ENCODE measurements around the gene TTC32.
"Not testable (repeated sequence)": the region's sequence is repeated elsewhere in the genome, so short reads cannot be mapped to it uniquely, and the experiment has no call there.

TTC32 gene

DNA sequence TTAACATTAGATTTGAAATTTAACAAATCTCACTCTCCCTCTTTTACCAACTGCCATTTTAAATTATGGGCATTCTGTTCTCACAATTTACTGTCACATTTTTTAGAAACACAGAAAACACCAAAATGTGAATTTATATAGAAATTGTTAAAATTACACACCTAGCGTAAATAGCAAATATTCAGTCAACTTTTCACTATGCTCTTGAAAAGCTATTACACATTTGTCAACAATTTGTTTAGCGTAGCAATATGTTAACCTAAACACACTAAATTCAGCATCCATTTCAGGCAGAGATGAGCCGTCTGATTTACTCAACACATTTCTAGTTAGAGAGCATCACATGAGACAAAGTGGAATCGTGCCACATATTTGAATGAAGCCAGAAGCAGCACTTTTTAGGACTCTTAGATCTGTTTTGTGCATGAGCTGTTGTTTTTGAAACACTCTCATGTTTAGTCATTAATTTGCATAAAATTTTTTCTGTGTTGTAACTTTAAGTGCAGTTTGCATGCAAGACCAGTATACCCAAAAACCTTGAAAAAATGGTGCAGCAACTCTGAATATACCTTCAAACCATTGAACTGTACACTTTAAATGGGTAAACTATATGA, 8.2 kb downstream of the TTC32 start:
- TF ChIP-seq, protein P1, sequence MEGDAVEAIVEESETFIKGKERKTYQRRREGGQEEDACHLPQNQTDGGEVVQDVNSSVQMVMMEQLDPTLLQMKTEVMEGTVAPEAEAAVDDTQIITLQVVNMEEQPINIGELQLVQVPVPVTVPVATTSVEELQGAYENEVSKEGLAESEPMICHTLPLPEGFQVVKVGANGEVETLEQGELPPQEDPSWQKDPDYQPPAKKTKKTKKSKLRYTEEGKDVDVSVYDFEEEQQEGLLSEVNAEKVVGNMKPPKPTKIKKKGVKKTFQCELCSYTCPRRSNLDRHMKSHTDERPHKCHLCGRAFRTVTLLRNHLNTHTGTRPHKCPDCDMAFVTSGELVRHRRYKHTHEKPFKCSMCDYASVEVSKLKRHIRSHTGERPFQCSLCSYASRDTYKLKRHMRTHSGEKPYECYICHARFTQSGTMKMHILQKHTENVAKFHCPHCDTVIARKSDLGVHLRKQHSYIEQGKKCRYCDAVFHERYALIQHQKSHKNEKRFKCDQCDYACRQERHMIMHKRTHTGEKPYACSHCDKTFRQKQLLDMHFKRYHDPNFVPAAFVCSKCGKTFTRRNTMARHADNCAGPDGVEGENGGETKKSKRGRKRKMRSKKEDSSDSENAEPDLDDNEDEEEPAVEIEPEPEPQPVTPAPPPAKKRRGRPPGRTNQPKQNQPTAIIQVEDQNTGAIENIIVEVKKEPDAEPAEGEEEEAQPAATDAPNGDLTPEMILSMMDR (IDR thresholded peaks at IDR 0.05; ENCODE audit: control insufficient read depth, insufficient read depth, low read depth, low read length, missing control alignments) = no peak
- no peak for DNase-seq (ENCODE audit: low read depth)
- H3K4me3 ChIP-seq (ENCODE audit: control insufficient read depth, low read depth, low read length) = no peak overlapping the region

DNA sequence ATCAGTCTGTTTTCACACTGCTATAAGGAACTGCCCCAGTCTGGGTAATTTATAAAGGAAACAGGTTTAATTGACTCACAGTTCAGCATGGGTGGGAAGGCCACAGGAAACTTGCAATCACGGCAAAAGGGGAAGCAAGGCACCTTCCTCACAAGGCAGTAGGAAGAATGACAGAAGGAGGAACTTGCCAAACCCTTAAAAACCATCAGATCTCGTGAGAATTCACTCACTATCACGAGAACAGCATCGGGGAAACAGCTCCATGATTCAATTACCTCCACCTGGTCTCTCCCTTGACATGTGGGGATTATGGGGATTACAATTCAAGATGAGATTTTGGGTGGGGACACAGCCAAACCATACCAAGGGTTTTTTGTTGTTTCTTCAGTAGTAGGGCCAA, 9.8 kb downstream of the TTC32 start:
- H3K4me3 ChIP-seq (ENCODE audit: control insufficient read depth, low read depth, low read length); DNase-seq (ENCODE audit: low read depth): not testable (repeated sequence)

DNA sequence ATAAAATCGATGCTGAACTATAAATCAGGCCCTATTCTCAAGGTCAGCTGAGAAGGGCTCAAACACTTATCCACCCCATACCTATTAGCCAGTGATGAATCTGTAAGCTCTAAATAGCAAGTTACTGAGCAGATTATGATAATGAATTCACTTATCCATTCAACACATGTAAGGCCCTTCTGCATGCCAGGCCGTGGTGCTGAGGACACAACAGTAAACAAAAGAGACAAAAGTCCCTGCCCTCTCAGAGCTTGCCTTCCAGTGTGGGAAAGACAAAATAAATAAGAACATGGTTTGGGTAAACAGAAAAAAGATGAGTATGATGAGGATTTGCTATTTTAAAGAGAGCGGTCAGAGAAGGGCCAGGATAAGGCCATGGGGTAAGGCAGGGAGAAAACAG, 11.7 kb downstream of the TTC32 start:
- no peak for DNase-seq (ENCODE audit: low read depth)
- TF ChIP-seq, protein P1 (IDR thresholded peaks at IDR 0.05; ENCODE audit: control insufficient read depth, insufficient read depth, low read depth, low read length, missing control alignments) = no peak
- no peak overlapping the region for H3K4me3 ChIP-seq (ENCODE audit: control insufficient read depth, low read depth, low read length)

DNA sequence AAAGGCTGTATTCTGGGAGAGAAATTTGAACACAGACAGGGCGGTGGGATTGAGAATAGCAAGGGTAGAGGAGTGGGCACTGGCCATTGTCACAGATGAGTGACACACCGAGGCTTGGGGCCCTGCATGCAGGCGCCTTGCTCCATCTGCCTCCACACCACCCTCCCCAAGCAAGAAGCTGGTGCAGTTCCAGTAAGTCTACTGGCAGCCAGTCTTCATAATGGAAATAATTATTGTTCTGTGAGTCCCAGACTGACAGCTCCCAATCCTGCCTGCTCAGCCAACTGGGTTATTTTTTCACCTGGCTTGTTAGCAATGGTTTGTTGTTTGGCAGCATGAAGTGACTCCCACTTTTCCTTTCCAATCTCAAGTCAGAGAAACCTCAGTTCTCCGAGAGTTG, 13.0 kb downstream of the TTC32 start:
- DNase-seq (ENCODE audit: low read depth) = no peak
- no peak overlapping the region for H3K4me3 ChIP-seq (ENCODE audit: control insufficient read depth, low read depth, low read length)
- TF ChIP-seq, protein P1 (IDR thresholded peaks at IDR 0.05; ENCODE audit: control insufficient read depth, insufficient read depth, low read depth, low read length, missing control alignments) = no peak

DNA sequence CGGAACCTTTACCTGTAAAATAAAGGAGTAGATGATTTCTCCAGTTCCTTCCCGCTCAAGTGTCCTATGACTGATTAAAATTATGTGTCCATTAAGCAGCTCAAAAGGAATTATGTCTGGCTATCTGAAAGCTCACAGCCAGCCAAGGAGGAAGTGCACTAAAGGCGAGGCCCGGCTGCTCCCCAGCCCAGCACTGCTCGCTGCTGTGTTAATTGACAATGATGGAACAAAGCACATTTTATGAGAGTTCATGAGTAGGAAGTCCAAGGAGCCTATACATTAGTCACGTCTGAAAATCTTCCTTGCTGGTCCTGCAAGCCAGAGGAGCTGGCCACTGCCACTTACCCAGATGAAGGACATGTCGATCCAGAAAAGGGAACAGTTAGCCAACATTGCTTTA, 14.3 kb downstream of the TTC32 start:
- H3K4me3 ChIP-seq (ENCODE audit: control insufficient read depth, low read depth, low read length) = no peak overlapping the region
- no peak for DNase-seq (ENCODE audit: low read depth)
- TF ChIP-seq, protein P1 (IDR thresholded peaks at IDR 0.05; ENCODE audit: control insufficient read depth, insufficient read depth, low read depth, low read length, missing control alignments) = no peak

DNA sequence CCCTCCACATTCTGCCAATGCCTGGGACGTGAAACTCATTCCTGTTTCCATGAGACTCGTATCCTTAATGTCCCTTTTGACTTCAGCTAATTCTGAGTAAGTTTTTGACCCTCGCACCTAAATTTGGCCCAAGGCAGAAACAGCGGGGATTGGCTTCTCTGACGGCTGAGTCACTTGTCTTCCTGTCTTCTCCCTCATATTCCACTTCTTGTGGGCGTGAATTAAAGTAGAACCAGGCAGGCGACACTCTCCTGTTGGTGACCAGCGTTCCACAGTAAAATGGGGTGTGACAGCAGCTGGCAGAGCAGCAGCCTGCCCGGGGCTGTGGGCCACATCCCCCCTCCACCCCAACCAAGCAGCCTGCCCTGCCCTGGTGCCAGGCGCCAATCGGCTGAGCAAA, 15.5 kb downstream of the TTC32 start:
- no peak overlapping the region for H3K4me3 ChIP-seq (ENCODE audit: control insufficient read depth, low read depth, low read length)
- DNase-seq (ENCODE audit: low read depth) = no peak
- TF ChIP-seq, protein P1 (IDR thresholded peaks at IDR 0.05; ENCODE audit: control insufficient read depth, insufficient read depth, low read depth, low read length, missing control alignments) = no peak

DNA sequence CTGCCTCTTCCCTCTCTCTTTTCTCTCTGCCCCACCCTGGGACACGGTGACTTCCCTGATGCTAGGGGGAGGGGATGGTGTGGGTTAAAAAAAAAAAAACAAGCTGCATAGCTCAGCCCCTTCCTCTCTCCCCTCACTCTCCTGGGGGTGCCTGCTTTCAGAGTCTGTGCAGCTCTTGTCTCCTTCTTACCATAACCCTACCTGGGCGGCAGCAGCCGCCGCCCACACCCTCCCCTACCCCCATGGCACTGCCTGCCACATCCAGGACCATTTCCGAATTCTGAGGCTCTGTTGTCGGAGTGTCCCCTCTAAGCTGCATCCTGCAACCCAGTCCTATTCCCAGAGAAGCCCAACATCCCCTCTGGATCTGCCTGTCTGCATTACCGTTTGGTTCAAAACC, 16.0 kb downstream of the TTC32 start:
- no peak for DNase-seq (ENCODE audit: low read depth)
- TF ChIP-seq, protein P1 (IDR thresholded peaks at IDR 0.05; ENCODE audit: control insufficient read depth, insufficient read depth, low read depth, low read length, missing control alignments) = no peak
- no peak overlapping the region for H3K4me3 ChIP-seq (ENCODE audit: control insufficient read depth, low read depth, low read length)

Measured in AG09309 (cell line).